K562 (cell line): Measurements from ENCODE around the gene NACA. TPM values are rescaled to one million over a fixed set of nuclear protein-coding genes. Genes with fewer than 3 reads are reported as not detected.
A peak's percentile ranks its signal among the peaks of the same experiment; 100 is the strongest.

Source experiments
- DEAF1 ChIP-seq: fragments of 450-650 bp; formaldehyde crosslinking; IDR thresholded peaks from 2 replicates; pipeline ENCODE4 v1.4.0; 2020; ENCODE audit warnings: mild to moderate bottlenecking, moderate library complexity
- ELF4 ChIP-seq: fragments of 450-650 bp; formaldehyde crosslinking; IDR thresholded peaks from 2 replicates; pipeline ENCODE4 v1.4.0; 2022; ENCODE audit warnings: missing genetic modification characterization
- HDAC8 ChIP-seq: fragments of 450-650 bp; IDR thresholded peaks from 2 replicates; pipeline ENCODE4 v1.6.1; 2016; ENCODE audit warnings: mild to moderate bottlenecking, missing genetic modification characterization, moderate library complexity, missing compliant biosample characterization
- HMGXB4 ChIP-seq: sonication (generic); formaldehyde crosslinking; IDR thresholded peaks from 2 replicates; pipeline ENCODE4 v1.8.1; 2023; ENCODE audit warnings: mild to moderate bottlenecking, missing genetic modification reagents
- HSF4 ChIP-seq: fragments of 250-450 bp; sonication (Bioruptor Pico); IDR thresholded peaks from 2 replicates; pipeline ENCODE4 v2.1.2; 2022; ENCODE audit warnings: mild to moderate bottlenecking, moderate library complexity, borderline replicate concordance
- MYBL2 ChIP-seq, 2 experiments: fragments of 450-650 bp in 1 of 2; sonication (generic) in 1 of 2; formaldehyde crosslinking in 1 of 2; IDR thresholded peaks; 2 replicates each; pipeline versions ENCODE4 v1.6.1 to v1.8.1; 2017 to 2022; ENCODE audit warnings: borderline replicate concordance in 1 of 2, inconsistent platforms in 1 of 2, low read depth in 1 of 2, mild to moderate bottlenecking in 1 of 2, missing genetic modification reagents in 1 of 2, moderate library complexity in 1 of 2
- NFE2 ChIP-seq: IDR thresholded peaks from 2 replicates; pipeline ENCODE4 v1.6.1; 2014; ENCODE audit warnings: antibody characterized with exemption, low read depth
- RBM34 ChIP-seq: fragments of 200-400 bp; formaldehyde crosslinking; IDR thresholded peaks from 2 replicates; pipeline ENCODE4 v1.6.1; 2018; ENCODE audit warnings: low read length, borderline replicate concordance; ENCODE audit not compliant: insufficient read depth
- SIRT6 ChIP-seq: IDR thresholded peaks from one replicate; pipeline ENCODE4 v1.6.1; 2012; ENCODE audit warnings: low read depth, mild to moderate bottlenecking, control low read depth, inconsistent platforms, low read length, moderate library complexity
- SRF ChIP-seq, 2 experiments: fragments of 250-450, 450-650 bp in 1 of 2; sonication (Bioruptor Pico) in 1 of 2; sonication (generic) in 1 of 2; formaldehyde crosslinking; IDR thresholded peaks; 2 replicates each; pipeline versions ENCODE4 v1.5.0 to v1.5.1; 2020 to 2022; ENCODE audit warnings: mild to moderate bottlenecking in 1 of 2, missing genetic modification reagents in 1 of 2
- ZNF395 ChIP-seq: fragments of 200-800 bp; sonication (Bioruptor generic); IDR thresholded peaks from 2 replicates; pipeline ENCODE4 v1.6.1; 2017; ENCODE audit warnings: missing genetic modification characterization, missing compliant biosample characterization
- polyA plus RNA-seq, 8 experiments: library from polyadenylated mRNA; depleted of rRNA in 4 of 8; stranded (reverse) in 5 of 8; unstranded in 3 of 8; fragments of >200 nt; fragmentation: Nextera tagmentation in 2 of 8; fragmentation: Illumina TruSeq in 1 of 8; extraction: Ambion mirVana in 2 of 8; extraction: Trizol in 1 of 8; gene quantifications; 2 replicates each; pipeline versions ENCODE4 v1.2.1 to v1.2.3, GENCODE V29; 2011 to 2014; ENCODE audit warnings: inconsistent platforms in 1 of 8, missing spikeins in 1 of 8
- total RNA-seq, 7 experiments: library from RNA; depleted of rRNA in 6 of 7; stranded (reverse); fragments of >200 nt in 6 of 7; fragmentation: Illumina TruSeq in 2 of 7; extraction: Trizol in 2 of 7; gene quantifications; 2 replicates each; pipeline versions ENCODE4 v1.2.1 to v1.2.3, GENCODE V29; 2011 to 2021; ENCODE audit warnings: low replicate concordance in 1 of 7
- TF ChIP-seq, protein P1 (sequence below): fragments of 250-450 bp; sonication (Bioruptor Pico); IDR thresholded peaks from 2 replicates; pipeline ENCODE4 v1.4.0; 2020; ENCODE audit warnings: mild to moderate bottlenecking

NACA gene
- total and polyA plus RNA-seq, 9 of the 15 experiments (the other 6 are each of a cell fraction or from before 2014, with no cell fraction given) = 1,030 to 2,416 (median 1,645) TPM

DNA sequence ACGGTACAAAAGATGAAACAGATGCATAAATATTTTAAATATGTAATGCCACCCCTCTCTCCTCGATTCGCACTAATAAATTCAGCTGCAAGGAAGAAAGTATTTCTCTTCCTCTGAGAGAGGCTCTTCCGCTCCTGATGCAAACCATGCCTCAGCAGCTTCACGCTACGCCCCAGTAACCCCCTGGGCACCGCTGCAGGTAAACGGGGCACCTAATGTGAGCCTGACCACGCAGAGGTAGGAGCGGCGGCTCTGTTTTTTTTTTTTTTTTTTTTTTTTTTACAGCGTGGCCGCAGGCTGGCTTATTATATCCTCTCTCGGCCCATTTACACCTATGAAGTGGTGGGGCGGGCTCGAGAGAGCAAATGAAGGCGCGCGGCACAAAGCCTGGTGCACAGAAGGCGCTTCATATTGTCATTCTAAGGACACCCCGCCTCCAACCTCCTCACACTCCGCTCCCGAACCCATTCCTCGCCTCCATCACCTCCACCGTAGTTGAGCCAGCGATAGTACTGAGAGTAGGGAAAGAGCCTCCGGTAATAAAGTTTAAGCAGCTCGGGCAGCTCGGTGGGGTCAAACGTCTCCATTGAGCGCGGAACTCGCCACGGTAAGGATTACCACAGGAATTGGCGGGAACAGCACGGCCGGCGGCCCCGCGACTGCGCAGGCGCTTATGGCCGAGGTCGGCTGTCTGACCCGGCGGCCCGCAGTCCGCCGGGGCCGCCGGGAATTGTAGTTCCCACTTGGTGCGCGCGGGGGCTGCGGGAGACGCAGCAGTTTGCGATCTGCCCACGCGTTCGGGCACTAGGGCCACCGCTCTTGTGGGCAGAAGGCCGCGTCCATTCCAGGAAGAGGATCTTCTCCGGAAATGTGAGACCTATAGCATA is 26.9 kb upstream of the NACA start, which contains the start of gene PRIM1 (continued):
- no peak for TF ChIP-seq HDAC8 (tag)
- no peak for TF ChIP-seq HSF4 (CRISPR knock-in tag)
- TF ChIP-seq NFE2 = no peak
- TF ChIP-seq, protein P1, sequence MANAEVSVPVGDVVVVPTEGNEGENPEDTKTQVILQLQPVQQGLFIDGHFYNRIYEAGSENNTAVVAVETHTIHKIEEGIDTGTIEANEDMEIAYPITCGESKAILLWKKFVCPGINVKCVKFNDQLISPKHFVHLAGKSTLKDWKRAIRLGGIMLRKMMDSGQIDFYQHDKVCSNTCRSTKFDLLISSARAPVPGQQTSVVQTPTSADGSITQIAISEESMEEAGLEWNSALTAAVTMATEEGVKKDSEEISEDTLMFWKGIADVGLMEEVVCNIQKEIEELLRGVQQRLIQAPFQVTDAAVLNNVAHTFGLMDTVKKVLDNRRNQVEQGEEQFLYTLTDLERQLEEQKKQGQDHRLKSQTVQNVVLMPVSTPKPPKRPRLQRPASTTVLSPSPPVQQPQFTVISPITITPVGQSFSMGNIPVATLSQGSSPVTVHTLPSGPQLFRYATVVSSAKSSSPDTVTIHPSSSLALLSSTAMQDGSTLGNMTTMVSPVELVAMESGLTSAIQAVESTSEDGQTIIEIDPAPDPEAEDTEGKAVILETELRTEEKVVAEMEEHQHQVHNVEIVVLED (CRISPR knock-in tag) = peak; percentile 88
- TF ChIP-seq SIRT6 = no peak
- no peak for TF ChIP-seq MYBL2 (IDR thresholded peaks at IDR 0.05; ENCODE audit: low read depth)
- no peak for TF ChIP-seq MYBL2 (CRISPR knock-in tag; IDR thresholded peaks at IDR 0.05; ENCODE audit: borderline replicate concordance)
- no peak for TF ChIP-seq ELF4 (CRISPR knock-in tag)
- no peak for TF ChIP-seq DEAF1 (CRISPR knock-in tag)
- TF ChIP-seq SRF (CRISPR knock-in tag; IDR thresholded peaks at IDR 0.05) = no peak
- TF ChIP-seq ZNF395 (CRISPR knock-in tag) = peak; percentile 62; the same call in 1 of the 2 replicates
- peak; percentile 24; the same call in 1 of the 2 replicates for TF ChIP-seq HMGXB4 (CRISPR knock-in tag)
- no peak for TF ChIP-seq RBM34
